Measurements from ENCODE around the gene ARHGEF17. TPM values are rescaled to one million over a fixed set of nuclear protein-coding genes. Genes with fewer than 3 reads are reported as not detected.

ARHGEF17 gene
- total and polyA plus RNA-seq, 2 of the 13 experiments (the other 11 are each of a cell fraction or from before 2014, with no cell fraction given) = 10.7 to 28.8 TPM

DNA sequence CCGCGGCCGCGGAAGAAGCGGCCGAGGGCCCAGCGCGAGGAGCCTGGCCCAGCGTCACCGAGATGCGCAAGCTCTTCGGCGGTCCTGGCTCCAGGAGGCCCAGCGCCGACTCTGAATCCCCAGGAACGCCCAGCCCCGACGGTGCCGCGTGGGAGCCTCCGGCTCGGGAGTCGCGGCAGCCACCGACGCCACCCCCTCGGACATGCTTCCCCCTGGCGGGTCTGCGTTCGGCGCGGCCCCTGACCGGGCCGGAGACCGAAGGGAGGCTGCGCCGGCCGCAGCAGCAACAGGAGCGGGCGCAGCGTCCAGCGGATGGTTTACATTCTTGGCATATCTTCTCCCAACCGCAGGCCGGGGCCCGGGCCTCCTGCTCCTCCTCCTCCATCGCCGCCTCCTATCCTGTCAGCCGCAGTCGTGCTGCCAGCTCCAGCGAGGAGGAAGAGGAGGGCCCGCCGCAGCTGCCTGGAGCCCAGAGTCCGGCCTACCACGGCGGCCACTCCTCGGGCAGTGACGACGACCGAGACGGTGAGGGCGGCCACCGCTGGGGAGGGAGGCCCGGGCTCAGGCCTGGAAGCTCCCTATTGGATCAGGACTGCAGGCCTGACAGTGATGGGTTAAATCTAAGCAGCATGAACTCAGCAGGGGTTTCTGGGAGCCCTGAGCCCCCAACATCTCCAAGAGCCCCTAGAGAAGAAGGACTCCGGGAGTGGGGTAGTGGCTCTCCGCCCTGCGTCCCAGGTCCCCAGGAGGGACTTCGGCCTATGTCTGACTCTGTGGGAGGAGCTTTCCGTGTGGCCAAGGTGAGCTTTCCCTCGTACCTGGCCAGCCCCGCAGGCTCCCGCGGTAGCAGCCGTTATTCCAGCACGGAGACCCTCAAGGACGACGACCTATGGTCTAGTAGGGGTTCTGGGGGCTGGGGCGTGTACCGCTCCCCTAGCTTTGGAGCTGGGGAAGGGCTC, 1.2 kb downstream of the ARHGEF17 start (continued):
- TF ChIP-seq, protein P1, sequence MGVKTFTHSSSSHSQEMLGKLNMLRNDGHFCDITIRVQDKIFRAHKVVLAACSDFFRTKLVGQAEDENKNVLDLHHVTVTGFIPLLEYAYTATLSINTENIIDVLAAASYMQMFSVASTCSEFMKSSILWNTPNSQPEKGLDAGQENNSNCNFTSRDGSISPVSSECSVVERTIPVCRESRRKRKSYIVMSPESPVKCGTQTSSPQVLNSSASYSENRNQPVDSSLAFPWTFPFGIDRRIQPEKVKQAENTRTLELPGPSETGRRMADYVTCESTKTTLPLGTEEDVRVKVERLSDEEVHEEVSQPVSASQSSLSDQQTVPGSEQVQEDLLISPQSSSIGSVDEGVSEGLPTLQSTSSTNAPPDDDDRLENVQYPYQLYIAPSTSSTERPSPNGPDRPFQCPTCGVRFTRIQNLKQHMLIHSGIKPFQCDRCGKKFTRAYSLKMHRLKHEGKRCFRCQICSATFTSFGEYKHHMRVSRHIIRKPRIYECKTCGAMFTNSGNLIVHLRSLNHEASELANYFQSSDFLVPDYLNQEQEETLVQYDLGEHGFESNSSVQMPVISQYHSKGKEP (CRISPR knock-in tag; IDR thresholded peaks at IDR 0.05) = no peak
- TF ChIP-seq SIN3A (IDR thresholded peaks at IDR 0.05; ENCODE audit: borderline replicate concordance, low read depth, low read length) (peak; percentile 82; the same call in 1 of the 2 replicates), SMAD1 (CRISPR knock-in tag; IDR thresholded peaks at IDR 0.05; ENCODE audit: borderline replicate concordance, low read depth) (no peak), KDM5B (CRISPR knock-in tag; IDR thresholded peaks at IDR 0.05; ENCODE audit: borderline replicate concordance) (no peak), ZBTB7B (CRISPR knock-in tag; IDR thresholded peaks at IDR 0.05) (0 out of 2 replicates have a peak, but pooled peaks have one; percentile 54), NFYC (CRISPR knock-in tag; IDR thresholded peaks at IDR 0.05) (peak; percentile 23; the same call in 1 of the 2 replicates), ZNF569 (CRISPR knock-in tag; IDR thresholded peaks at IDR 0.05; ENCODE audit: borderline replicate concordance) (no peak), TRIM24 (CRISPR knock-in tag; IDR thresholded peaks at IDR 0.05) (no peak), THAP11 (CRISPR knock-in tag; IDR thresholded peaks at IDR 0.05) (peak; percentile 36; the same call in 1 of the 2 replicates), ZNF562 (CRISPR knock-in tag; IDR thresholded peaks at IDR 0.05; ENCODE audit: borderline replicate concordance) (no peak), ZEB1 (IDR thresholded peaks at IDR 0.05; ENCODE audit: insufficient replicate concordance, low read depth) (peak; percentile 44), SSRP1 (CRISPR knock-in tag; IDR thresholded peaks at IDR 0.05) (no peak), GFI1 (CRISPR knock-in tag; IDR thresholded peaks at IDR 0.05; ENCODE audit: borderline replicate concordance) (no peak; the same call in 1 of the 2 replicates)
- TF ChIP-seq, protein P2, sequence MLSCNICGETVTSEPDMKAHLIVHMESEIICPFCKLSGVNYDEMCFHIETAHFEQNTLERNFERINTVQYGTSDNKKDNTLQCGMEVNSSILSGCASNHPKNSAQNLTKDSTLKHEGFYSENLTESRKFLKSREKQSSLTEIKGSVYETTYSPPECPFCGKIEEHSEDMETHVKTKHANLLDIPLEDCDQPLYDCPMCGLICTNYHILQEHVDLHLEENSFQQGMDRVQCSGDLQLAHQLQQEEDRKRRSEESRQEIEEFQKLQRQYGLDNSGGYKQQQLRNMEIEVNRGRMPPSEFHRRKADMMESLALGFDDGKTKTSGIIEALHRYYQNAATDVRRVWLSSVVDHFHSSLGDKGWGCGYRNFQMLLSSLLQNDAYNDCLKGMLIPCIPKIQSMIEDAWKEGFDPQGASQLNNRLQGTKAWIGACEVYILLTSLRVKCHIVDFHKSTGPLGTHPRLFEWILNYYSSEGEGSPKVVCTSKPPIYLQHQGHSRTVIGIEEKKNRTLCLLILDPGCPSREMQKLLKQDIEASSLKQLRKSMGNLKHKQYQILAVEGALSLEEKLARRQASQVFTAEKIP (CRISPR knock-in tag; IDR thresholded peaks at IDR 0.05; ENCODE audit: borderline replicate concordance) = no peak
- TF ChIP-seq, protein P3, sequence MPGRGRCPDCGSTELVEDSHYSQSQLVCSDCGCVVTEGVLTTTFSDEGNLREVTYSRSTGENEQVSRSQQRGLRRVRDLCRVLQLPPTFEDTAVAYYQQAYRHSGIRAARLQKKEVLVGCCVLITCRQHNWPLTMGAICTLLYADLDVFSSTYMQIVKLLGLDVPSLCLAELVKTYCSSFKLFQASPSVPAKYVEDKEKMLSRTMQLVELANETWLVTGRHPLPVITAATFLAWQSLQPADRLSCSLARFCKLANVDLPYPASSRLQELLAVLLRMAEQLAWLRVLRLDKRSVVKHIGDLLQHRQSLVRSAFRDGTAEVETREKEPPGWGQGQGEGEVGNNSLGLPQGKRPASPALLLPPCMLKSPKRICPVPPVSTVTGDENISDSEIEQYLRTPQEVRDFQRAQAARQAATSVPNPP (CRISPR knock-in tag; IDR thresholded peaks at IDR 0.05) = no peak
- TF ChIP-seq, protein P4, sequence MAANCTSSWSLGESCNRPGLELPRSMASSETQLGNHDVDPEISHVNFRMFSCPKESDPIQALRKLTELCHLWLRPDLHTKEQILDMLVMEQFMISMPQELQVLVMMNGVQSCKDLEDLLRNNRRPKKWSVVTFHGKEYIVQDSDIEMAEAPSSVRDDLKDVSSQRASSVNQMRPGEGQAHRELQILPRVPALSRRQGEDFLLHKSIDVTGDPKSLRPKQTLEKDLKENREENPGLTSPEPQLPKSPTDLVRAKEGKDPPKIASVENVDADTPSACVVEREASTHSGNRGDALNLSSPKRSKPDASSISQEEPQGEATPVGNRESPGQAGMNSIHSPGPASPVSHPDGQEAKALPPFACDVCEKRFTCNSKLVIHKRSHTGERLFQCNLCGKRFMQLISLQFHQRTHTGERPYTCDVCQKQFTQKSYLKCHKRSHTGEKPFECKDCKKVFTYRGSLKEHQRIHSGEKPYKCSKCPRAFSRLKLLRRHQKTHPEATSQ (CRISPR knock-in tag; IDR thresholded peaks at IDR 0.05; ENCODE audit: borderline replicate concordance) = no peak
- TF ChIP-seq, protein P5, sequence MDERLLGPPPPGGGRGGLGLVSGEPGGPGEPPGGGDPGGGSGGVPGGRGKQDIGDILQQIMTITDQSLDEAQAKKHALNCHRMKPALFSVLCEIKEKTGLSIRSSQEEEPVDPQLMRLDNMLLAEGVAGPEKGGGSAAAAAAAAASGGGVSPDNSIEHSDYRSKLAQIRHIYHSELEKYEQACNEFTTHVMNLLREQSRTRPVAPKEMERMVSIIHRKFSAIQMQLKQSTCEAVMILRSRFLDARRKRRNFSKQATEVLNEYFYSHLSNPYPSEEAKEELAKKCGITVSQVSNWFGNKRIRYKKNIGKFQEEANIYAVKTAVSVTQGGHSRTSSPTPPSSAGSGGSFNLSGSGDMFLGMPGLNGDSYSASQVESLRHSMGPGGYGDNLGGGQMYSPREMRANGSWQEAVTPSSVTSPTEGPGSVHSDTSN (CRISPR knock-in tag; IDR thresholded peaks at IDR 0.05) = no peak

Data from HepG2 (cell line).